Smooth muscle cell (in vitro differentiated cells): ENCODE measurements around the gene PRTFDC1. TPM values are rescaled to one million over a fixed set of nuclear protein-coding genes. Genes with fewer than 3 reads are reported as not detected.

Experiments used
- DNase-seq: peaks from one replicate; lab custom pipeline; 2025; ENCODE audit not compliant: unreplicated experiment; lab: John Stamatoyannopoulos, UW
- H2AFZ ChIP-seq: fragments of 200-600 bp; sonication (generic); 2 replicates; pipeline ENCODE4 v1.6.0; 2016; ENCODE audit warnings: antibody characterized with exemption, low read depth, mild to moderate bottlenecking
- H3F3A ChIP-seq: fragments of 200-600 bp; sonication (generic); 2 replicates; pipeline ENCODE4 v1.6.0; 2017; ENCODE audit warnings: antibody characterized with exemption, low read depth
- H3K27ac ChIP-seq: fragments of 200-600 bp; sonication (generic); 2 replicates; pipeline ENCODE4 v1.5.1; 2016; ENCODE audit warnings: low read depth, mild to moderate bottlenecking
- H3K27me3 ChIP-seq: fragments of 200-600 bp; sonication (generic); 2 replicates; pipeline ENCODE4 v1.6.1; 2016; ENCODE audit warnings: low read depth, mild to moderate bottlenecking
- H3K36me3 ChIP-seq: fragments of 200-600 bp; sonication (generic); 2 replicates; pipeline ENCODE4 v1.5.1; 2016; ENCODE audit warnings: low read depth
- H3K4me1 ChIP-seq: fragments of 200-600 bp; sonication (generic); 2 replicates; pipeline ENCODE4 v1.5.1; 2016; ENCODE audit warnings: low read depth
- H3K4me2 ChIP-seq: fragments of 200-600 bp; sonication (generic); 2 replicates; pipeline ENCODE4 v1.6.0; 2016; ENCODE audit warnings: mild to moderate bottlenecking
- H3K4me3 ChIP-seq: fragments of 200-600 bp; sonication (generic); 2 replicates; pipeline ENCODE4 v1.5.1; 2016; ENCODE audit warnings: mild to moderate bottlenecking
- H3K79me2 ChIP-seq: fragments of 200-600 bp; sonication (generic); 2 replicates; pipeline ENCODE4 v1.6.0; 2016; ENCODE audit warnings: low read depth, mild to moderate bottlenecking
- H3K9ac ChIP-seq: fragments of 200-600 bp; sonication (generic); 2 replicates; pipeline ENCODE4 v1.6.0; 2016; ENCODE audit warnings: low read depth
- H3K9me3 ChIP-seq: fragments of 200-600 bp; sonication (generic); replicated peaks from 2 replicates; pipeline ENCODE4 v1.5.1; 2016; ENCODE audit warnings: low read depth
- H4K20me1 ChIP-seq: fragments of 200-600 bp; sonication (generic); 2 replicates; pipeline ENCODE4 v1.6.0; 2016; ENCODE audit warnings: low read depth
- WGBS: methylation state at CpG from one replicate; pipeline ENCODE4 v1.1.7; 2016; ENCODE audit warnings: low lambda C conversion rate; 5-methylcytosine and 5-hydroxymethylcytosine counted together
- polyA plus RNA-seq: library from polyadenylated mRNA; unstranded; fragments of >200 nt; fragmentation: Nextera tagmentation; extraction: Ambion mirVana; gene quantifications from 2 replicates; pipeline ENCODE4 v1.2.1, GENCODE V29; 2016
- total RNA-seq: library from RNA; depleted of rRNA; stranded (reverse); fragments of >200 nt; gene quantifications from 2 replicates; pipeline ENCODE4 v1.2.3, GENCODE V29; 2014
- TF ChIP-seq, protein P1 (sequence below): fragments of 200-600 bp; sonication (generic); IDR thresholded peaks from 2 replicates; pipeline ENCODE4 v1.5.1; 2017; ENCODE audit warnings: borderline replicate concordance, mild to moderate bottlenecking, antibody characterized with exemption; ENCODE audit not compliant: insufficient read depth, poor library complexity, severe bottlenecking

PRTFDC1 gene, protein sequence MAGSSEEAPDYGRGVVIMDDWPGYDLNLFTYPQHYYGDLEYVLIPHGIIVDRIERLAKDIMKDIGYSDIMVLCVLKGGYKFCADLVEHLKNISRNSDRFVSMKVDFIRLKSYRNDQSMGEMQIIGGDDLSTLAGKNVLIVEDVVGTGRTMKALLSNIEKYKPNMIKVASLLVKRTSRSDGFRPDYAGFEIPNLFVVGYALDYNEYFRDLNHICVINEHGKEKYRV
- total RNA-seq (11.9 and 18.0 TPM in 2 replicates), polyA plus RNA-seq (9.2 and 10.2 TPM in 2 replicates)

DNA sequence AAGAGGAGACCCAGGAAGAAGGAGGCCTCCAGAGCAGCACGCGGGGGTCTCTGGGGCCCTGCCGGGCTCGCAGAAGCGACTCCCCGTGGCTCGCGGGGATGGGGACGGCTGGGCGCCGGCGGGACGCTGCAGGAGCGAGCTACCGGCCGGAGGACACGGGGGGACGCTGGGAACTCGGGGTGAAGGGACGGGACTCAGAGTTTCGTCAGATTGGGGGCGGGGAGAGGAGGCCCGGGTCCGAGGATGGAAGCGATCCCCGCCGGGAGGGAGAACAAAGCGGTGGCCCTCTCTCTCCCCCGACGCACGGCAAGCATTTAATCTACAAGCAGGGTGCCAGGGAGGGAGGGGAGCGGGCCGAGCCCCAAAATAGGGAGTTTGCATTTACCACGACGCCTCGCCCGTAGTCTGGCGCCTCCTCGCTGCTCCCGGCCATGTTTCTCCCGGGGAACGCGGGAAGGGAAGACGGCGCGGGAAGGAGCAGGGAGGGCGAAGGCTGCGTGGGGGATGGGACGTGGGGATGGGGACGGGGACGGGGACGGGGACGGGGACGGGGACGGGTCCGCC is at the start of gene PRTFDC1:
Gene PRTFDC1 (minus strand): TSS at position 464 of the 564 bp plus-strand sequence. CDS start 31 bp downstream, at position 433.
- Histone ChIP-seq H3K4me2 (peak within 1 kb of the TSS; percentile 87), H3K9ac (peak within 1 kb of the TSS; percentile 48), H2AFZ (peak within 1 kb of the TSS; percentile 89), H3K79me2 (no peaks in the 10 kb centered on the region), H3K27me3 (no peaks in the 10 kb centered on the region), H4K20me1 (no peaks in the 10 kb centered on the region), H3K9me3 (no peaks in the 10 kb centered on the region), H3K36me3 (no peaks in the 10 kb centered on the region), H3F3A (no peaks in the 10 kb centered on the region), H3K27ac (peak within 1 kb of the TSS; percentile 33), H3K4me3 (peak within 1 kb of the TSS; percentile 55), H3K4me1 (peaks cover 14% of the 10 kb centered on the region)
- 4% methylated on average over 39 of the region's 56 CpGs for WGBS
- no peak for DNase-seq
- TF ChIP-seq, protein P1, sequence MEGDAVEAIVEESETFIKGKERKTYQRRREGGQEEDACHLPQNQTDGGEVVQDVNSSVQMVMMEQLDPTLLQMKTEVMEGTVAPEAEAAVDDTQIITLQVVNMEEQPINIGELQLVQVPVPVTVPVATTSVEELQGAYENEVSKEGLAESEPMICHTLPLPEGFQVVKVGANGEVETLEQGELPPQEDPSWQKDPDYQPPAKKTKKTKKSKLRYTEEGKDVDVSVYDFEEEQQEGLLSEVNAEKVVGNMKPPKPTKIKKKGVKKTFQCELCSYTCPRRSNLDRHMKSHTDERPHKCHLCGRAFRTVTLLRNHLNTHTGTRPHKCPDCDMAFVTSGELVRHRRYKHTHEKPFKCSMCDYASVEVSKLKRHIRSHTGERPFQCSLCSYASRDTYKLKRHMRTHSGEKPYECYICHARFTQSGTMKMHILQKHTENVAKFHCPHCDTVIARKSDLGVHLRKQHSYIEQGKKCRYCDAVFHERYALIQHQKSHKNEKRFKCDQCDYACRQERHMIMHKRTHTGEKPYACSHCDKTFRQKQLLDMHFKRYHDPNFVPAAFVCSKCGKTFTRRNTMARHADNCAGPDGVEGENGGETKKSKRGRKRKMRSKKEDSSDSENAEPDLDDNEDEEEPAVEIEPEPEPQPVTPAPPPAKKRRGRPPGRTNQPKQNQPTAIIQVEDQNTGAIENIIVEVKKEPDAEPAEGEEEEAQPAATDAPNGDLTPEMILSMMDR: no peak

DNA sequence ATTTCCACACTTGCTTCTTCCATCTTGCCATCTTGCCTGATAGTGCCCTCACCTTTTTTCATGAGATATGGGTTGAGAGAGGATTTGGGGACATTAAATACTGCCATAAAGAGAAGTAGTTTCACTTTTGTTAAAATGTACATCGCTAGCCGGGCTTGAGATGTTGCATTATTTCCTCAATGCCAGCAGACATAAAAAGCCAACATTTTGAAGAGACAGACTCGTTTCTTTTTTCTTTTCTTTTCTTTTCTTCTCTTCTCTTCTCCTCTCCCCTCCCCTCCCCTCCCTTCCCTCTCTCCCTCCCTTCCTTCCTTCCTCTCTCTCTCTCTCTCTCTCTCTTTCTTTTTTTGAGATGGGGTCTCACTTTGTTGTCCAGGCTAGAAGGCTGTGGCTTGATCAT is 45.6 kb upstream of the PRTFDC1 start:
- H3K4me2 ChIP-seq: no peak overlapping the region

DNA sequence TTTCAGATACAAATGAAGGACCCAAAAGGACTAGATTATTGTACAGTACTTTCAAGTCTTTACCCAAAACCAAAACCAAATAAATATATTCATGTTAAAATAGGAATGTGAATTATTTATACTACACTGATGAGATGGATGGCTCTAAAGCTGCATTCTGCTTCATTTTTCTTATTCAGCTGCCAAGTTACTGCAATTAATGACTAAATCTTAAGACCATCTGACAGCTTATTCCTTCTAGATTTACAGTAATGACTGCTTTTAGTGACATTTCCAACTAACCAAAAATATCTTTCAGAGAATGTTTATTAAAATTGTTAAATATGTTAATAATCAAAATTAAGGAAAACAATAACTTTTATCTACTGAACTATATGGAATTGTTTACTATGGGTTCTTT is 42.7 kb upstream of the PRTFDC1 start:
- no peak for DNase-seq
- no peak overlapping the region for H3K27ac ChIP-seq
- TF ChIP-seq, protein P1: no peak
- H3F3A ChIP-seq: no peaks in the 10 kb centered on the region
- no peaks in the 10 kb centered on the region for H3K27me3 ChIP-seq
- no peak overlapping the region for H3K9ac ChIP-seq
- no peaks in the 10 kb centered on the region for H3K9me3 ChIP-seq
- H3K4me1 ChIP-seq: no peaks in the 10 kb centered on the region
- no peak overlapping the region for H3K4me3 ChIP-seq
- H2AFZ ChIP-seq: no peak overlapping the region
- H3K36me3 ChIP-seq: no peaks in the 10 kb centered on the region
- H3K79me2 ChIP-seq: no peaks in the 10 kb centered on the region
- H4K20me1 ChIP-seq: no peaks in the 10 kb centered on the region
- H3K4me2 ChIP-seq: no peak overlapping the region

More for the DNA sequence above, 45.6 kb upstream of the PRTFDC1 start:
- Histone ChIP-seq H3F3A (no peaks in the 10 kb centered on the region), H3K4me3 (no peak overlapping the region), H4K20me1 (no peaks in the 10 kb centered on the region), H3K27ac (no peak overlapping the region), H3K4me1 (no peaks in the 10 kb centered on the region), H3K36me3 (no peaks in the 10 kb centered on the region), H2AFZ (no peak overlapping the region), H3K27me3 (no peaks in the 10 kb centered on the region), H3K79me2 (no peaks in the 10 kb centered on the region), H3K9ac (no peak overlapping the region), H3K9me3 (no peaks in the 10 kb centered on the region)
- no peak for DNase-seq
- TF ChIP-seq, protein P1: no peak
- WGBS: 85% methylated on average over 3 of the region's 3 CpGs
